Stimulated activated CD4-positive, alpha-beta T cell treated with anti-CD3 and anti-CD28 coated beads, Interleukin-2, amount 100 ng/mL, for 24 hours (primary cell): ENCODE data around the gene B4GALNT4.
"Not testable (repeated sequence)": the region's sequence is repeated elsewhere in the genome, so short reads cannot be mapped to it uniquely, and the experiment has no call there.

Source experiments
- DNase-seq, 2 donors: peaks; one replicate each; pipeline ENCODE4 v3.0.0-alpha.2; 2020

B4GALNT4 gene

DNA sequence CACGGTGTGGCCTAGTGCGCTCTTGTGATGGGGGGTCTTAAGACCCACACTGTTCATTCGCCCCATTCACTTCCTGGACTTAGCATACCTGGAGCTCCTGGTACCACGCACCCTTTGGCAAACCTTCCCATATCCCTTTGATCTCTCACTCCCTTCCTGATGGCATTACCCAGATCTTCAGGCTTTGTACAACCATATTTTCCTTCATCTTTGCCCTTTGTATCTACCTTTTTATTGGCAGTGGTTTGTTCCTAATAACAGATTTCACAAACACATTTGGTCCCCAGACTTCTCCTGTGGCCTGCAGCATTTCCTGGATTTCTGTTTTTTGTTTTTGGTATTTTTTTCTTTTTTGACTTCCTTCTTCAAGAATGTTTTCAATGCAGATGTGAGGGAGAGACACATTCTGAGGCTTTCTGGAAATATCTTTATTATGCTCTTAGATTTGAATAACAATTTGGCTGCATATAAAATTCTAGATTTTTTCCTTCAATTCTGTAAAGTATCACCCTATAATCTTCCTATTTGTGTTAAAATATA lies 32.6 kb upstream of the B4GALNT4 start:
- DNase-seq, result no peak

DNA sequence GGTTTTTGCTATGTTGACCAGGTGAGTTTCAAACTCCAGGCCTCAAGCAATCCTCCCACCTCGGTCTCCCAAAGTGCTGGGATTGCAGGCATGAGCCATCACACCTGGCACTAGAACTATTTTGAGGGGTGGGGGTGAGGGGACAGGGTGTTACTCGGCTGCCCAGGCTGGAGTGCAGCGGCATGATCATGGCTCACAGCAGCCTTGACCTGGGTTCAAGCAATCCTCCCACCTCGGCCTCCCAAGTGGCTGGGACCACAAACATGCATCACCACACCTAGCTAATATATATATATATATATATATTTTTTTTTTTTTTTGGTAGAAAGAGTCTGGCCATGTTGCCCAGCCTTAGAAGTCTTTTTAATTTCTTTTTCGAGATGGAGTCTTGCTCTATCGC lies 31.6 kb upstream of the B4GALNT4 start:
- DNase-seq, result no peak

DNA sequence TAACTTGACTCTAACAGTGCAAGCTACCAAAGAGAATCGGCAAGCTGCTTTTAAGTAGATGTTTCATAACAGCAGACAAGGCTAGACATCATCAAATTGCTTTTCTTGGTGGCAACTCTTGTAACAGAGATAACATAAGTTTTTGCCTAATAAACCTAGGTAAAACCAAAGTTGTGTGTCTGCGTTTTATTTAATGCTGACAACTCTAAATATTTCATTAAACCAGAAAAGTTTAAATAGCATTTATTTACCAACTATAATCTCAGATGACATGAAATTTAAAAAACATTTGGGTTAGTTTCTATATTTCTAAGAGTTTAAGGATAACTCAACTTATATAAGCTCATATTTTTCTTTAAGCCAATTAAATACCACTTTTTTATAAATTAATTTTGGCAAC lies 29.3 kb upstream of the B4GALNT4 start:
- no peak for DNase-seq

DNA sequence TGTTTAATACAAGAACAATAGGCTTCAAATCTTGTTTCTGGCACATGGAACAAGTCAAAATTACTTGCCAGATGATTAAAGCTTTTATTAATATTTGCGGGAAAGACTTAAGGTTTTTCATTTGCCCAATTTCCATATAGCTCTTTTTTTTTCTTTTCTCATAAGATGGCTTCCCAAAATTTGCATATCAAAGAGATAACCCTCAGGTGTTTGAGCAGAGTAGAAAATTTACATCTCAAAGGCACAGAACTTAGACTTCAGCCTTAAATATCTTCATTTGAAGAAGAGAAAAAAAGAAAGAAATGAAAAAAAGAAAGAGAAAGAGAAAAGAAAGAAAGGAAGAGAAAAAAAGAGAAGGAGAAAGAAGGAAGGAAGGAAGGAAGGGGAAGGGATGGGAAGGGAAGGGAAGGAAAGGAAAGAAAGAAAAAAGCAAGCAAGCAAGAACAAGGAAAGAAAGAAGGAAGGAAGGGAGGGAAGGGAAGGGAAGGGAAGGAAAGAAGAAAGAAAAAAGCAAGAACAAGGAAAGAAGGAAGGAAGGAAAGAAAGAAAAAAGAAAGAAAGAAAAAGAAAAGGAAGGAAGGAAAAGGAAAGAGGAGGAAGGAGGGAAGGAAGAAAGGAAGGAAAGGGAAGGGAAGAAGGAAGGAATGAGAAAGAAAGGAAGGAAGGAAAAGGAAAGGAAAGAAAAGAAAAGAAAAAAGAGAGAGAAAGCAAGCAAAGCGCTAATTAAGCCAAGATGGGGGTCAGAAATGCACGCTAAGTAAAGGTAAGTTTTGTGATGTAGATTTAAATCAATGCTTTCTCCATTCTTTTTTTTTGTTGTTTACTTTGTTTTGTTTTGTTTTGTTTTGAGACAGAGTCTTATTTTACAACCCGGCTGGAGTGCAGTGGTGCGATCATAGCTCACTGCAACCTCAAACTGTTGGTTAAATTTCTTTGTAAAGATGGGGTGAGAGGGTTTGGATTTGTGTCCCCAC lies 28.5 kb upstream of the B4GALNT4 start:
- DNase-seq, result no peak

DNA sequence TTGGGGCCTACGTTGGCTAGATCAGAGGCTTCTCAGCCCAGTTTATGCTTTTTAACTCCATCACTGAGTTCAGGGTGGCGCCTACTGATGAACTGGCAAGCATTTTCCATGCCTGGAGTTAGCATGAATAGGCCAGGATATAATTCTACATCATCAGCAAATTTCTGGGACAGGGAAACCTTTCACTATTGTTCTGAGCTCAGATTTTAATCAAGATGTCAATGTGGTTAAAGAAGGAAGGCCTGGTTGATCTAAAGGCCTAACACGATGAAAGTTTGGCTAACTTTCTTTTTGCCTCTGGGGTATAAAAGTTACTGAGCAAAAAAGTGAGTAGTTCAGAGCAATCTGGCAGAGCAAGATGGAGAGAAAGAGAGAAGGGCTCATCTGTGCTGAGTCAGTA lies 27.0 kb upstream of the B4GALNT4 start:
- no peak for DNase-seq

DNA sequence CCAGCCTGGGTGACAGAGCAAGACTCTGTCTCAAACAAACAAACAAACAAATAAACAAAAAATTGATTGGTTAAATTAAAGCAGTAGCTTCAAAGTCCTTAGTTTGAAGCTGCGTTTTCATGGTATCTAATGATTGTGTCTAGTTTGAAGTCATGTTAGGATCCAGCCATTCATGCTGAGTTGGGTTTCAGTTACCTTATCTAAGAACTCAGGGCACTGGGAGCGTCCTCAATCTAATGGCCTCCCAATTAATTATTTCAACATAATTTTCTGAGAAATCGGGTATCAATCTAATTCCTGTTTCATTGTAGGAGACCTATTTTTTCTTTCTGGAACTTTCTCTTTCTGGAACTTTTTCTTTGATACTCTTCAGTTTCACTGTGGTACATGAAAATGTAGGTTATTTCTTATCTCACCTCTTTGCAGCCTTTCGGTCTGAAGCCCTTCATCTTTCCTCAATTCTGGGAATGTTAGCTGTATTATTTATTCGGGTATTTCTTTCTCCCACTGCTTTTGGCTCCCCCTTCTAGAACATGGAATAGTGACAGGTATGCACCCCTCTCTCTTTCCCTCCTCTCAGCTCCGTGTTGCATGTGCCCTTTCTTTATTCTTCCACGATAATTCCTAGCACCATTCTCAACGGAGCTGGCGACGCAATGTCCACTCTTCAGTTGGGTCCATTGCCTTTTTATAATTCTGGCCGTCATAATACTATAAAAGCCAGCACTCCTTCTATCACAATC lies 24.3 kb upstream of the B4GALNT4 start:
- DNase-seq, result no peak

DNA sequence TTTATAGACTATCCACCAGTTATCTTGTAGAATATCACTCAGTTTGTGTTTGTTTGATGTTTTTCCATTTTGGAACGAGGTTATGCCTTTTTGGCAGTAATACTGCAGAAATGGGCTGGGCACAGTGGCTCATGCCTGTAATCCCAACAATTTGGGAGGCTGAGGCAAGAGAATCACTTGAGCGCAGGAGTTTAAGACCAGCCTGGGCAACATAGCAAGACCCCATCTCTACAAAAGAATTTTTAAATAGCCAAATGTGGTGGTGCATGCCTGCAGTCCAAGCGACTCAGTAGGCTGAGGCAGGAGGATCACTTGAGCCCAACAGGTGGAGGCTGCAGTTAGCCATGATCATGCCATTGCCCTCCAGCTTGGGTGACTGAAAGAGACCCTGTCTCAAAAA lies 22.8 kb upstream of the B4GALNT4 start:
- DNase-seq, result no peak

DNA sequence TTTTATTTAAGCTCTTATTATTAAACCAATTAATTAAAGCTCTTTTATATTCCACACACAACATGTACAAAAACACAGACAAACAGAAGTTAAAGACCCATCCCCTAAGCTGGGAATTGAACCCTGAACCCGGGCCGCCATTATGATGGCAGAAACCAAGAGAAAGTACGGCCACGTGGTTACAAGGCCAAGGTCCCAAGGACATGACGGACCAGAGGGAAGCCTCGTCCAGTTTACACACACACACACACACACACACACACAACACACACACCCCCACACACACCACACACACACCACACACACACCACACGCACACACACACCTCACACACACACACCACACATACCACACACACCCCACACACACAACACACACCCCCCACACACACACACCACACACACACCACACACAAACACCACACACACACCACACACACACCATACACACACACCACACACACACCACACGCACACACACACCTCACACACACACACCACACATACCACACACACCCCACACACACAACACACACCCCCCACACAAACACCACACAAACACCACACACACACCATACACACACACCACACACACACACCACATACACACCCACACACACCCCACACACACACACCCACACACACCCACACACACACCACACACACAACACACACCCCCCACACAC lies 19.9 kb upstream of the B4GALNT4 start:
- DNase-seq, result not testable (repeated sequence)

DNA sequence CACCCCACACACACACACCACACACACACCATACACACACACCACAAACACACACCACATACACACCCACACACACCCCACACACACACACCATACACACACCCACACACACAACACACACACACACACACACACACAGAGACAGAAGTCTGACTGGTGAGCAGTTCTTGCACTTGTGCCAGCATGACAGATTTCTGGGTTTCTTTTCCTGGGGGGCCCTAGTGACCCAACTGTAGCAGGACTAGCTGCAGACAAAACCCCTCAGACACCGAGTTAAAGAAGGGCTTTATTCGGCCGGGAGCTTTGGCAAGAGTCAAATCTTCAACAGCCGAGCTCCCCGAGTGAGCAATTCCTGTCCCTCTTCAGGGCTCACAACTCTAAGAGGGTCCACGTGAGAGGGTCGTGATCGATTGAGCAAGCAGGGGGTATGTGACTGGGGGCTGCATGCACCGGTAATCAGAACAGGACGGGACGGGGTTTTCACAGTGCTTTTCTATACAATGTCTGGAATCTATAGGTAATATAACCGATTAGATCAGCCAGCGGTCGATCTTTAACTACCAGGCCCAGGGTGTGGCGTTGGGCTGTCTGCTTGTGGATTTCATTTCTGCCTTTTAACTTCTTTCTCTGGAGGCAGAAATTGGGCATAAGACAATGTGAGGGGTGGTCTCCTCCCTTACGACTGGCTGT lies 19.1 kb upstream of the B4GALNT4 start:
- not testable (repeated sequence) for DNase-seq

DNA sequence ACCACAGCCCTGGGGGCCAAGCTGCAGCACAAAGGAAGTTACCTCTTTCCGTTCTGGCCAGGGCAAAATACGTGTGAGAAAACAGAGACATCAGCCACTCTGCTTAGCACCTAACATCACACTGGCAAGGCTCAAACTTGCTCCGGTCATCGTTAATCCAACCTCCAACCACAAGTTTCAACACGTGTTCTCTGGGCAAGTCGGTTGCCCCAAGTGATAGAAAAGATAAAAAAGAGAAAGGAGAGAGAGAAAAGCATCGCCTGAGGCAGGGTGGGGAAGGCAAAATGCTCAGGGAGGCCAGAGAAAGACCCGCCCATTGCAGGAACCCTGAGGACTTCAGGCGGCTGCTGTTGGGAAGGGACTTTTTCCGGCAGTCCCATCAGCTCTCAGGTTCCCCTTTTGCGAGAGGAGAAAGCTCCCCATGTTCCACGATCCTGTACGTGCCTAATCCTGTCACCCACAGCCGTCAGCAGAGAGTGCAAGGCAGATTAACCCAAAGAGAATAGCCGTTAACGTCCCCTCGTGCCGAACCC lies 18.5 kb upstream of the B4GALNT4 start:
- no peak for DNase-seq

DNA sequence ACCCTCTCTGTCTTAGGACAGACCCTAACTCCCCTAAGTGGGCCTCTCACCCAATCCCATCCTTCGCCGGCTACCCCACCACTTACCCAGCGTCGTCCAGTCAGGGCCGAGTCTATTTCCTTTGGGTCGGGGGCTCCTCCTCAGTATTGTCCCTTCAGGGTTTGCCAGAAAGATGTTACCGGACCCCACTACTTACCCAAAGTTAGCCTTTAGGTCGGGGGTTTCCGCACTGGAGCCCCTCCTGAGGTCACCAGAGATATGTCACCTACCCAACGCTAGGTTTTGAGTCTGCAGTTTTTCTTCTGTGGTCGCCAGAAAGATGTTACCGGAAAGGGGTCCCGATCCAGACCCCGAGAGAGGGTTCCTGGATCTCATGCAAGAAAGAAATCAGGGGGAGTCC lies 17.9 kb upstream of the B4GALNT4 start:
- DNase-seq, result no peak

DNA sequence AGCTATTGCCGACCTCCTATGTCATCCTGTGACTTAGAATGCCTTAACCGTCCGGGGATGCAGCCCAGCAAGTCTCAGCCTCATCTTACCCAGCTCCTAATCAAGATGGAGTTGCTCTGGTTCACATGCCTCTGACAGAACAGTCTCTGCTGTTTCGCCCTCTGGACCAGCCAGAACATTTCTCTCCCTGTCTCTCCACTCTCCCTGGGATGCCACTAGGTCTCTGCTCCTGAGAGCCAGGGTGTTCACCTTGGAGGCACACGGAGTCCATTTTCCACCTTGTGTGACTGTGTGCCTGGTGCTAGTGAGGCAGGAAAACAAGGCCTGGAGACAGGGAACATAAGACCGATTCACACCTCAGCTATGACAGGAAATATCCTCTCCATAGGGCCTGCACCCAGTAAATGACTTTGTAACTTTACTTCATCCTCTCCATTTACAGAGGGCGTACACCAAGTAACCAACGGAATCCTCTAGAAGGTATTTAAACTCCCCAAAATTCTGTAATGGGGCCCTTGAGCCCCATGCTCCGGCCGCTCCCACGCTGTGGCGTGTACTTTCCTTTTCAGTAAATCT lies 16.8 kb upstream of the B4GALNT4 start:
- no peak for DNase-seq

DNA sequence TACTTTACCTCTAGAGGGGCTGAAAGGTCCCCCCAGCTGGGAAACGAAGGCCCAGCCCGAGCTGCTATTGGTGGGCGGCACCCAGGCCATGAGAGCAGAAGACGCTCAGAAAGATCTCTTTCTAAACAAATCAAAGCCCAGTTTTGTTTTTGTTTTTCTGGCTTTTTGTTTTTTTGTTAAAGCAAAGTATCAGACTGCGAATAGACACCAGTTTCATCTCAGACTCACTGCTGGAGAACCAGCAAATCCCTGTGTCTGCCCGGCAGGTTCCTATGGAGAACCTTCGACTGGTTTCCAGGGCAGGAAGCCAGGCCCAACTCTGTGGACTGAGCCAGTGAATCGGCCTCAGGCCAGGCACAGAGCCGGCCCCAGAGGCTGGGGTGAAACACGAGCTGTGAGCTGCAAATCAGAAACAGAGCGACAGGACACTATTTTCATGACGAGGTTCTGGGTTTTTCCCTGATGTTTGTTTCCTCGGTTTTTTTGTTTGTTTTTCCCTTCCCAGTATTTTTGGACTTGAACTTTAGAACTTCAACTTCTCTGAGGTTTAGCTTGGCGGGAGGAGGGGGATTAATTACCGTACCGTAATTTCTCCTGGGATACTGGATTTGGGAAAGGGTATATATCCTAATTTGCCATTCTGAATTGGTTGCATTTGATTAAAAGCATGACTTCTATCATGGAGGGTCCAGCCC lies 16.0 kb upstream of the B4GALNT4 start:
- no peak for DNase-seq

DNA sequence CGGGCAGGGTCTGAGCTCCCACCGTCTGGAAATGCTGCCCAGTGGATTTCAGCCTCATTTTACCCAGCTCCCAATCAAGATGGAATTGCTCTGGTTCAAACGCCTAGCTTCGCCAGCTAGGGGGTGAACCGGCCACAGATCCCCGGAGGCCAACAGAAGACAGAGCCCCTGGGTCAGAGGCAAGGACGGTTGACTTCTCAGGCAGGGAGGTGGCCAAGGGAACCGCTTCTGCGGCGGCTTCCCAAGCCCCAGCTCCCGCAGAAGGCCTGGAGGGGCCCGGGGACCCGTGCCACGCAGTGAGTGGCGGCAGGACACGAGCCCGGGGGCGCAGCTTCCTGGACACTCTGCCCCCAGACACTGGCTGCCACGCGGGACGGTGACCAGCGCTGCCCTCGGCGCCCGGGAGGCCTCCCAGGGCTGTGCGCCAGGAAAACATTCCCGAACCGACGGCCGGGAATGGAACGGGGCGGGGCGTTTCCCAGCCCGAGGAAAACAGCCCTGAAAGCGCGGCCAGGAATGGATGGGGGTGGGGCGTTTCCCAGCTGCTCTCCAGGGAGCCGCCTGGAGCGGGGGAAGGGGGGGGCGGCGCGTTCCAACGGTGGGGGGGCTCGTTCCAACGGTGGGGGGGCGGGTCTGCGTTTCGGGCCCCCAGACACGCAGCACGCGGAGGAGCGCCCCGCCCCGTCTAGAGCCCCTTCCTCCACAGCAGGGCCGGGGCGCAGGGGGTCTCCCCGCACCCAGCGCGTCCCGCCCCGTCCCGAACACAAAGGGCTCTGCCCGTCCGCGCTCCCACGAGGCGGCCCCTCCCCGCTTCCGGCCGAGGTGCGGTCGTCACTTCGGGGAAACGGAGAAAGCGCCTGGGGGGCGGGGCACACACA lies 13.5 kb upstream of the B4GALNT4 start:
- DNase-seq, result peak; percentile 86 to 90

DNA sequence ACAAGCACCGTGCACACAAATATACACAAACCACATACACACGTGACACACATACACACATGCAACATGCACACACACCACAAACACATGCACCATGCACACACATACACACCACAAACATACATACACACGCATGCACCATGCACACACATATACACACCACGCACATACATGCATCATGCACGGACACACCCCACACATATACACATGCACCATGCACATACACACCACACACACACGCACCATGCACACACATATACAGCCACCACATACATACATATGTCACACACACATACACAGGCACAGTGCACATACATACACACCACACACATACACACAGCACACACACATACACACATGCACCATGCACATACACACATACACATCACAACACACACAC lies 12.7 kb upstream of the B4GALNT4 start:
- DNase-seq, result no peak

DNA sequence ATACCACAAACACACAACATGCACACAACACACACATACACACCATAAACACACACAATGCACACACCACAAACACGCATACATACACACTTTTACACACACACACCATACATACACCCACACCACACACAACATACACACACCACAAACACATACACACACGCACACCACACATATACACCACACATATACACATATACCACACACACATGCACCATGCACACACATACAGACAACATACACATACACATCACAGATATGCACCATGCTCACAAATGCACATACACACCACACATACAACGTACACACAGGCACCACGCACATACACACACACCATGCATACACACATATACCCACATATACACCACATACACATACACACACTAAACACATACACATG lies 11.7 kb upstream of the B4GALNT4 start:
- DNase-seq, result no peak

DNA sequence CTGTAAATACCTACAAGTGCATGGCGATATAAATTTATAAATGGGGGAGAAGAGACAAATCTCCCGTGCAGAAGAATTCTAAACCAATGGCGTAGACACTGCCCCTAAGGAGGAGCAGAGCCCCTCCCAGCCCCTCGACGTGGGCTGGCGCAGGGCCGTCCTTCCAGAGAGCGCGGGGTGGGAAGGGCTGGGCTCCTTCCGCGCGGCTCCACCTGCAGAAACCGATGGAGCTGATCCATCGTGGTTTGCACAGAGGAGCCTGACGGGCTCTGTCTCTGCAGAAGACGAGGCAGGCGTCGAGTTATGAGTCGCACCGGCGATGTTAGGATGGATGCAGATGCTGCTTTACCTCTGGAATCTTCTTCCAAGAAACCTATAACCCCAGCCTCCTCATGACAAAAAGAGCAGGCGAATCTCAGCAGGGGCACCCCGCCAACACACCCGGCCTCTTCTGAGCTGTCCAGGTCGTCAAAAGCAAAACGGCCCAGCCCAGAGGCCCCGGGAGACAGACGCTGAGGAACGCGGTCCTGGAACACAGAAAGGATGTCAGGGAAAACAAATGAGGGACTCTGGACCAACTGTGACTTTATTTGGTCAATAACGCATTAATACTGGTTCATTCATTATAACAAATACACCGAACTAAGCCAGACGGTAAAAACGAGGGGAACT lies 11.0 kb upstream of the B4GALNT4 start:
- DNase-seq, result no peak

DNA sequence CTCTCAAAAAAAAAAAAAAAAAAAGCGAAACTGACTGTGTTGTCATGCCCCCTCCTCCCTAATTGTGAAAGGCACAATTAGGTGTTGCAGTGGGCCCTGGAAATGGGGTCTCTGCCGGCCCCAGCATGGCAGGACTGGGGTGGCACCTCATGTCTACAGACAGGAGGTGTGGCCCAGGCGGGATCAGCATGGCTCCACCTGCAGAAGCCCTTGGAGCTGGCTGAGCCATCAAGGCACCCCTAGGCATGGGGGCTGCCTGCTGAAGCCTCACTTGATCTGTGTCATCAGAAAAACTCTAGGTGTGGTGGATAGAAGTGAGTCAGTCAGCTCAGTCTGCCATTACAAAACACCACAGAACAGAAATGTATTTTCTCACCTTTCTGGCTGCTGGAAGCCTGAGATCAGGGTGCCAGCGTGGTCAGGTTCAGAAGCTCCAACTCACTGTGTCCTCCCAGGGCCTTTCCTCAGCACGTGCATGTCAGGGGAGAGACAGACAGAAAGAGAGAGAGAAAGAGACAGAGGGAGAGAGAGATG lies 10.1 kb upstream of the B4GALNT4 start:
- peak in 1 of 2 donors; percentile 23 for DNase-seq
